IPS-15b (cell line): ENCODE measurements around the gene CIAO2B.
"Not testable (repeated sequence)": the region's sequence is repeated elsewhere in the genome, so short reads cannot be mapped to it uniquely, and the experiment has no call there.

Experiments used
- H3K27me3 ChIP-seq: one replicate; pipeline ENCODE4 v1.6.1; 2013; ENCODE audit warnings: low read length; ENCODE audit not compliant: control insufficient read depth, insufficient read depth
- H3K36me3 ChIP-seq: one replicate; pipeline ENCODE4 v1.6.1; 2013; ENCODE audit warnings: low read length; ENCODE audit not compliant: control insufficient read depth, insufficient read depth
- H3K4me1 ChIP-seq: one replicate; pipeline ENCODE4 v1.6.1; 2013; ENCODE audit warnings: mild to moderate bottlenecking, low read length; ENCODE audit not compliant: control insufficient read depth, insufficient read depth
- H3K4me3 ChIP-seq: one replicate; pipeline ENCODE4 v1.5.1; 2013; ENCODE audit warnings: low read depth, low read length
- H3K9ac ChIP-seq: one replicate; pipeline ENCODE4 v1.6.1; 2013; ENCODE audit warnings: low read depth, mild to moderate bottlenecking, low read length
- H3K9me3 ChIP-seq: one replicate; pipeline ENCODE4 v1.6.1; 2013; ENCODE audit warnings: mild to moderate bottlenecking, low read length; ENCODE audit not compliant: control insufficient read depth, insufficient read depth

Gene CIAO2B

DNA sequence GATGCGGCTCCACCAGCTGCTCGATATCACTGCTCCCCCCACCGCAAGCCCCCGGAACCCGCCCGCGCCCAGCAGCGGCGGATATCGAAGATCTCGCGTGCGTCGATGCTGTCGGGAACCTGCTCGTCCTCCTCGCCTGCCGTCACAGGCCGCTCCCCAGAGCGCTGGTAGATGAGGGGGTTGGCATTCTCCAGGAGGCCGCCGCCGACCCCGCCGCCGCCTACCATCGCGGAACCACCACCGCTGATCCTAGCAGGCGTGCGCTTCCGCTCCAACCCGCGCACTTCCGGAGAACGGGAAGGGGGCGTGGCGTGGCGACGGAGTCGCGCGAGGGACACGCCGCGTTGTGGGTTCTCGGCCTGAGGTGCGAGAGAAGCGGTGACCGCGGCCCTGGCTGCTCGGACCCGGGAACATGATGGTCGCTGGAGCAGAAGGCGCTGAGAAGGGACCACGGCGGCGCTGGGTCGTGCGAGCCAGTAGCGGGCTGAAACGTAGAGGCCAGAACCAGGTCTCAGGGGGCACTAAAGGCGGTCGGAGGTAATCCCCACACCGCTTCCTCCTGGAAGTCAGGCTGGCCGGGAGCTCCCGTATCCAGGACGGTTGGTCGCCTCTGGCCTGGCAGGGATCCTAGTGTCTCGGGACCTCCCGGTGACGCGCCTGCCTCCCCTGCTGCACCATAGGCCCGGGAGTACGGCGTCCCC lies at the start of gene CIAO2B:
Gene CIAO2B, minus strand, starts transcription at position 265 of the 701 bp plus-strand sequence. Its CDS starts 38 bp downstream, at position 227.
- Histone ChIP-seq H3K27me3 (peaks cover 15% of the 10 kb centered on the region), H3K36me3 (peaks cover 6% of the 10 kb centered on the region), H3K4me1 (no peaks in the 10 kb centered on the region), H3K9ac (peak within 1 kb of the TSS; percentile 87), H3K4me3 (peak within 1 kb of the TSS; percentile 96), H3K9me3 (no peaks in the 10 kb centered on the region)

DNA sequence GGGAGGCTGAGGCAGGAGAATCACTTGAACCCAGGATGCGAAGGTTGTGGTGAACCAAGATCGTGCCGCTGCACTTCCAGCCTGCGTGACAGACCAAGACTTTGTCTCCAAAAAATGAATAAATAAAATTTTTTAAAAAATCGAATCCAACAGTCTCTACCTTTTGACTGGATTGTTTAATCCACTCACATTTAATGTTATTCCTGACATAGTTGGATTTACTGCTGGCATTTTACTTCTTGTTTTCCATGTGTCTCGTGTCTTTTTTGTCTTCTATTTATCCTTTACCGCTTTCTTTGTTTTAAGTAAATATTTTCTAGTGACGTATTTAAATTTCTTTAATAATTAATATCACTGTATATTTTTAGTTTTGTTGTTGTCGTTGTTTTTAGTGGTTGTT lies 48.8 kb upstream of the CIAO2B start:
- no peak overlapping the region for H3K9ac ChIP-seq
- no peaks in the 10 kb centered on the region for H3K9me3 ChIP-seq
- no peaks in the 10 kb centered on the region for H3K27me3 ChIP-seq
- no peak overlapping the region for H3K4me3 ChIP-seq
- H3K4me1 ChIP-seq: no peaks in the 10 kb centered on the region
- H3K36me3 ChIP-seq: no peaks in the 10 kb centered on the region

DNA sequence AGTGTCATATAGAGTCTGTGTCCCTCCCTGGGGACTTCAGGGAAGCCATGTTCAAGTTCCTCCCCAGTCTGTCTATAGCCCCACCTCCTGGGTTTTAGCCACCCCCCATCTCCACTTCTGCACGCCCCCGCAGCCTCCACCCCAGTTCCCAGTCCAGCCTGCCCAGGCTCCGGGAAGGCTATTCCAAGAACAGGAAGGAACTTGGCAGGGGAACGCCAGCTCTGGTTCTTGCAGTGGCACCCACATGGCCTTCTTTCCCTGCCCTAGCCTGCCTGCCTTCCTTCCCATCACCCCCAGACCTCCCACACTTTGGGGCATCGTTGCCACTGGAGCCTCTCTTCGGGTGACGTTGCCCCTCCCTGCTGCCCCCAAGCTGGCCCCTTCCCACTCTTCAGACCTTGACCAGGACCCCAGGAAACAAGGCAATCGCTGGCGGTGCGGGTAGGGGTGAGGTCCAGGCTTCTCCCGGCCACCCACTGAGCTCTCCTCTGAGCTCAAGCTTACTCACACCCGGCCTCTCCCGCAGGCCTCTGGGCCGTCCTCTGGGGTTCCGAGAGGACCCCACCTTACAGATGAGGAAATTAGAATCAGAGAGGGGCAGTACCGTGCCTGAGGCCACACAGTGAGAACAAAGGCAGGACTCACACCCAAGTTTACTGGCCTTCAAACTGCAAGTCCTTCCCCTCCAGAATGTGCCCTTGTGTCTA lies 45.0 kb upstream of the CIAO2B start:
- Histone ChIP-seq H3K36me3 (no peaks in the 10 kb centered on the region), H3K27me3 (no peaks in the 10 kb centered on the region), H3K9me3 (no peaks in the 10 kb centered on the region), H3K4me1 (no peaks in the 10 kb centered on the region), H3K9ac (no peak overlapping the region), H3K4me3 (no peak overlapping the region)

DNA sequence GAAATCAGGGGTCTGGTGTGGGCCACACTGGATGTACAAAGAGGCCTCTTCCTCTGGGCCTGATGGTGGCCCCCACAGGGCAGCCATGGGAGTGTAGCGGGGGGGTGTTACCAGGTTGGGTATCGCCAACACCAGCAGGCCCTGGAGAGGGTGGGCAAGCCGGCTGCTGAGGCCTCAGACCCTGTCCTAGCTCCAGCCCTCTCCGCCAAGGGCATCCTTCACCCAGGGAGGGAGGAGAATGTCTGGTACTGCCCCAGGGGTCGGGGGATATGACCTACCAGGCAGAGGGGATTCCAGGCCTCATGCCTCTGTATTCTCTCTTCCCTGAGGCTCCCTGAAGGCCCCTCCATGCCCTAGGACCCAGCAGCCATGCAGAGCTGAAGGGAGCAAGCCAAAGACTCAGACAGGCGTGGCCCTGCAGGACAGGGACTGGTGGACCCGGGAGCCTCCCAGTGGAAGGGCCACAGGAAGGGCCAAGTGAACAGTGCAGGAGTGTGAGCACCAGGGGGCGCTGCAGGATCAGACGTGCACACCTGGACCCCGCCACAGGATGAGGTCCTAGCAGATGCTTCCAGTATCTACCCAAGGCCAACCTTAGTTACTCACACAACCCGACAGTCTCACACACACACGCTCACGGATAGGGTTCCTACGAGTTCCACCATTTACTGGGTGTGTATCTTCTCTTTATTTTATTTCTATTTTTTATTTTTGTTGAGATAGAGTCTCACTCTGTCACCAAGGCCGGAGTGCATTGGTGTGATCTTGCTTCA lies 43.3 kb upstream of the CIAO2B start:
- no peaks in the 10 kb centered on the region for H3K27me3 ChIP-seq
- H3K9ac ChIP-seq: no peak overlapping the region
- H3K9me3 ChIP-seq: no peaks in the 10 kb centered on the region
- no peak overlapping the region for H3K4me3 ChIP-seq
- H3K4me1 ChIP-seq: no peaks in the 10 kb centered on the region
- no peaks in the 10 kb centered on the region for H3K36me3 ChIP-seq

DNA sequence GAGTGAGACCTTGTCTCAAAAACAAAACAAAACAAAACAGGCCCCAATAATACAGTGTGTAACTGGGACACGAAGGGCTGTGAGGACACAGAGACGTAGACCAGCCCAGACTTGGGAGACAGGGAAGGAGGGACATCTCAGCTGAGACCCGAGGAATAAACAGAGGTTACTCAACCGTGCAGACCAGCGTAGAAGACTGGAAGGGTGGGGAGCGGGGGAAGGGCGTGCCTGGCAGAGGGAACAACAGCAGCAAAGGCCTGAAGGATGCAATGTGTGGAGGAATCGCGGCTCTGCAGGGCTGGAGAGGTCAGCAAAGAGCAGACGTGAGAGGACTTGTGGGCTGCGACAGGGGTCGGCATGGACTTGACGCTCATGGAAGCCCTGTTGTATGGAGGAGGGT lies 42.5 kb upstream of the CIAO2B start:
- Histone ChIP-seq H3K36me3 (no peaks in the 10 kb centered on the region), H3K27me3 (no peaks in the 10 kb centered on the region), H3K9me3 (no peaks in the 10 kb centered on the region), H3K9ac (no peak overlapping the region), H3K4me1 (no peaks in the 10 kb centered on the region), H3K4me3 (no peak overlapping the region)

DNA sequence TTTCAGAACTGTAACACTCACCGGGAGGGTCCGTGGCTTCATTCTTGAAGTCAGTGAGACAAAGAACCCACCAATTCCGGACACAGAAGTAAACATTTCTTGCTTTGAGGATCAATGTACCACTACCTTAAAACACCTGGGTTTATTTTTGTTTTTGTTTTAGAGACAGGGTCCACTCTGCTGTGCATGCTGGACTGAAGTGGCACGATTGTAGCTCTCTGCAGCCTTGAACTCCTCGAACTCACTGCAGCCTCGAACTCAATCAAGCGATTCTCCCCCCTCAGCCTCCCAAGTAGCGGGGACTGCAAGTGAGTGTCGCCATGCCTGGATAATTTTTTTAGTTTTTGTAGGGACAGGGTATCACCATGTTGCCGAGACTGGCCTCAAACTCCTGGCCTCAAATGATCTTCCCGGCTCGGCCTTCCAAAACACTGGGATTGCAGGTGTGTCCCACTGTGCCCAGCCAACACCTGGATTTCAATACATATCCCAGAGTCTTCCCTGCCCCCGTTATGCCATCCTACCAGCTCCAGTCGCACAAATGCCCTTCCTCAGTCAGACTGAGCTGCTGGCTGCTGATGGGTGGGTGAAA lies 41.2 kb upstream of the CIAO2B start:
- no peaks in the 10 kb centered on the region for H3K27me3 ChIP-seq
- no peak overlapping the region for H3K4me3 ChIP-seq
- no peaks in the 10 kb centered on the region for H3K4me1 ChIP-seq
- H3K36me3 ChIP-seq: no peaks in the 10 kb centered on the region
- no peaks in the 10 kb centered on the region for H3K9me3 ChIP-seq
- no peak overlapping the region for H3K9ac ChIP-seq

DNA sequence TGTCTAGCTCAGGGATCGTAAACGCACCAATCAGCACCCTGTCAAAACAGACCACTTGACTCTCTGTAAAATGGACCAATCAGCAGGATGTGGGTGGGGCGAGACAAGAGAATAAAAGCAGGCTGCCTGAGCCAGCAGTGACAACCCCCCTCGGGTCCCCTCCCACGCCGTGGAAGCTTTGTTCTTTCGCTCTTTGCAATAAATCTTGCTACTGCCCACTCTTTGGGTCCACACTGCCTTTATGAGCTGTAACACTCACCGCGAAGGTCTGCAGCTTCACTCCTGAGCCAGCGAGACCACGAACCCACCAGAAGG lies 40.7 kb upstream of the CIAO2B start:
- not testable (repeated sequence) for H3K27me3 ChIP-seq, H3K4me1 ChIP-seq, H3K4me3 ChIP-seq

DNA sequence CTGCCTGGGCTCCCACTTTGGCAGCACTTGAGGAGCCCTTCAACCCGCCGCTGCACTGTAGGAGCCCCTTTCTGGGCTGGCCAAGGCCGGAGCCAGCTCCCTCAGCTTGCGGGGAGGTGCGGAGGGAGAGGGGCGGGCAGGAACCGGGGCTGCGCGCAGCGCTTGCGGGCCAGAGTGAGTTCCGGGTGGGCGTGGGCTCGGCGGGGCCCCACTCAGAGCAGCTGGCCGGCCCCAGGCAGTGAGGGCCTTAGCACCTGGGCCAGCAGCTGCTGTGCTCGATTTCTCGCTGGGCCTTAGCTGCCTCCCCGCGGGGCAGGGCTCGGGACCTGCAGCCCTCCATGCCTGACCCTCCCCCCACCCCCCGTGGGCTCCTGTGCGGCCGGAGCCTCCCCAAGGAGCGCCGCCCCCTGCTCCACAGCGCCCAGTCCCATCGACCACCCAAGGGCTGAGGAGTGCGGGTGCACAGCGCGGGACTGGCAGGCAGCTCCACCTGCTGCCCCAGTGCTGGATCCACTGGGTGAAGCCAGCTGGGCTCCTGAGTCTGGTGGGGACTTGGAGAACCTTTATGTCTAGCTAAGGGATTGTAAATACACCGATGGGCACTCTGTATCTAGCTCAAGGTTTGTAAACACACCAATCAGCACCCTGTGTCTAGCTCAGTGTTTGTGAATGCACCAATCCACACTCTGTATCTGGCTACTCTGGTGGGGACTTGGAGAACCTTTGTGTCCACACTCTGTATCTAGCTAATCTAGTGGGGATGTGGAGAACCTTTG lies 40.1 kb upstream of the CIAO2B start:
- not testable (repeated sequence) for H3K27me3 ChIP-seq, H3K4me3 ChIP-seq, H3K4me1 ChIP-seq, H3K9me3 ChIP-seq, H3K36me3 ChIP-seq, H3K9ac ChIP-seq

More for the DNA sequence above, 40.7 kb upstream of the CIAO2B start:
- not testable (repeated sequence) for H3K9ac ChIP-seq, H3K36me3 ChIP-seq, H3K9me3 ChIP-seq

DNA sequence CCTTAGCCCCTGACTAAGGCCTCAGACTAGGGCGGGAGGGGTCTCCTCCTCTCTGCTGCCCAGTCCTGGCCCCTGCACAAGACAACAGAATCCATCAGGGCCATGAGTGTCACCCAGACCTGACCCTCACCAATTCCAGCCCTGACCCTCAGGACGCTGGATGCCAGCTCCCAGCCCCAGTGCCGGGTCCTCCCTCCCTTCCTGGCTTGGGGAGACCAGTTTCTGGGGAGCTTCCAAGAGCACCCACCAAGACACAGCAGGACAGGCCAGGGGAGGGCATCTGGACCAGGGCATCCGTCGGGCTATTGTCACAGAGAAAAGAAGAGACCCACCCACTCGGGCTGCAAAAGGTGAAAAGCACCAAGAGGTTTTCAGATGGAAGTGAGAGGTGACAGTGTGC lies 39.5 kb upstream of the CIAO2B start:
- Histone ChIP-seq H3K9ac (no peak overlapping the region), H3K36me3 (no peaks in the 10 kb centered on the region), H3K27me3 (no peaks in the 10 kb centered on the region), H3K4me1 (no peaks in the 10 kb centered on the region), H3K4me3 (no peak overlapping the region), H3K9me3 (no peaks in the 10 kb centered on the region)

DNA sequence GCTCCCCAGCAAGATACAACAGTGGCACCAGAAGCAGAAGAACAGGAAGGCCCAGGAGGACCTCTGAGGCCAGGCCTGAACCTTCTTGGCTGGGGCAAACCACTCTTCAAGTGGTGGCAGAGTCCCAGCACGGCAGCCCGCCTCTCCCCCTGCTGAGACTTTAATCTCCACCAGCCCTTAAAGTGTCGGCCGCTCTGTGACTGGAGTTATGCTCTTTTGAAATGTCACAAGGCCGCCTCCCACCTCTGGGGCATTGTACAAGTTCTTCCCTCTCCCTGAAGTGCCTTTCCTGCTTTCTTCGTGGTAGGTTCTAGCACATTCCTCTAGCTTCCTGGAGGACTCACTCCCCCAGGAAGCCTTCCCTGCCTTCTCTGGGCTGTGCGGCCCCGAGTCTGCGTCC lies 38.8 kb upstream of the CIAO2B start:
- Histone ChIP-seq H3K9ac (no peak overlapping the region), H3K9me3 (no peaks in the 10 kb centered on the region), H3K27me3 (no peaks in the 10 kb centered on the region), H3K4me1 (no peaks in the 10 kb centered on the region), H3K4me3 (no peak overlapping the region), H3K36me3 (no peaks in the 10 kb centered on the region)
